Keratinocyte (primary cell): ENCODE results near the gene TMEM131.

Experiments
- CTCF ChIP-seq, 3 experiments: IDR thresholded peaks in 1 of 3; conservative IDR thresholded peaks in 1 of 3; optimal IDR thresholded peaks in 1 of 3; 2 replicates in 2 of 3; 3 replicates in 1 of 3; pipeline versions ENCODE3 to v1.5.1; 2011; ENCODE audit warnings: low read length in 3 of 3, mild to moderate bottlenecking in 3 of 3, moderate library complexity in 2 of 3, control low read depth in 1 of 3, inconsistent platforms in 1 of 3; ENCODE audit not compliant: insufficient read depth in 2 of 3; ENCODE audit errors: extremely low read depth in 1 of 3
- EZH2 ChIP-seq: IDR thresholded peaks from one replicate; pipeline ENCODE4 v1.6.1; 2012; ENCODE audit warnings: inconsistent platforms, mild to moderate bottlenecking, low read length, moderate library complexity

GRCh38 chr2:98028931-98029717 lies 33.4 kb upstream of the TMEM131 start:
- TF ChIP-seq CTCF (optimal IDR thresholded peaks at IDR 0.05 in 1 of 3, IDR thresholded peaks at IDR 0.05 in 1 of 3, conservative IDR thresholded peaks at IDR 0.05 in 1 of 3; ENCODE audit: extremely low read depth in 1 of 3, insufficient read depth in 2 of 3, low read length in 3 of 3): no peak
- TF ChIP-seq EZH2: no peak
